Stimulated activated naive B cell treated with anti-CD40 and anti-IgM and Interleukin-4, amounts not matched to agents 10 μg/mL and 1 μg/mL and 100 μg/mL, for 72 hours (primary cell): ENCODE results near the gene PDE1A.

ENCODE experiments used
- ATAC-seq, 2 donors: fragments of 150-1000 bp; cut with Tn5 transposase; replicated peaks; 2 replicates each; pipeline ENCODE4 v1.10.0; 2021; ENCODE audit warnings: moderate library complexity in 1 of 2
- DNase-seq: peaks from one replicate; pipeline ENCODE4 v3.0.0; 2021
- H3K27ac Mint-ChIP-seq: one replicate; pipeline ENCODE4 v1.8.0; 2022; ENCODE audit warnings: mild to moderate bottlenecking, mixed read lengths
- H3K27me3 Mint-ChIP-seq, 2 donors: one replicate each; pipeline ENCODE4 v1.8.0; 2022; ENCODE audit warnings: mixed read lengths in 2 of 2
- H3K36me3 Mint-ChIP-seq, 2 donors: one replicate each; pipeline ENCODE4 v1.8.0; 2022; ENCODE audit warnings: mixed read lengths in 2 of 2, mild to moderate bottlenecking in 1 of 2
- H3K4me1 Mint-ChIP-seq, 2 donors: one replicate each; pipeline ENCODE4 v1.8.0; 2022; ENCODE audit warnings: mixed read lengths in 2 of 2, mild to moderate bottlenecking in 1 of 2
- H3K4me3 Mint-ChIP-seq, 2 donors: one replicate each; pipeline ENCODE4 v1.8.0; 2022; ENCODE audit warnings: mild to moderate bottlenecking in 2 of 2, mixed read lengths in 2 of 2, moderate library complexity in 1 of 2
- H3K9me3 Mint-ChIP-seq, 2 donors: one replicate each; pipeline ENCODE4 v1.8.0; 2022; ENCODE audit warnings: mixed read lengths in 2 of 2, mild to moderate bottlenecking in 1 of 2

The PDE1A gene

DNA sequence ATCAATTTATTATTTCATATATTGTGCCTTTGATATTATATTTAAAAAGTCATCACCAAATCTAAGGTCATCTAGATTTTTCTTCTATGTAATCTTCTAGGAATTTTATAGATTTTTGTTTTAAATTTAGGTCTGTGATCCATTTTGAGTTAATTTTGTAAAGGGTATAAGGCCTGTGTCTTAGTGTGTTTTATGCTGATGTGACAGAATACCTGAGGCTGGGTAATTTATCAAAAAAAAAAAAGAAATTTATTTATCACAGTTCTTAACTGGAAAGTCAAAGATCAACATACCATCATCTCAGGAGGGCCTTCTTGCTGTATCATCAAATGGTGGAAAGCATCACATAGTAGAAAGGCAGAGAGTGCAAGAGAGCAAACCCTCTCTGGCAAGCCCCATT, 216.2 kb downstream of the PDE1A start:
- Mint-ChIP-seq H3K27ac (no peak overlapping the region), H3K4me3 (no peak overlapping the region), H3K36me3 (peaks cover 0 to 1% of the 10 kb centered on the region in 2 donors), H3K4me1 (peaks cover 4 to 12% of the 10 kb centered on the region in 2 donors), H3K9me3 (peaks cover 13 to 18% of the 10 kb centered on the region in 2 donors), H3K27me3 (no peaks in the 10 kb centered on the region)
- ATAC-seq (no peak), DNase-seq (no peak)

DNA sequence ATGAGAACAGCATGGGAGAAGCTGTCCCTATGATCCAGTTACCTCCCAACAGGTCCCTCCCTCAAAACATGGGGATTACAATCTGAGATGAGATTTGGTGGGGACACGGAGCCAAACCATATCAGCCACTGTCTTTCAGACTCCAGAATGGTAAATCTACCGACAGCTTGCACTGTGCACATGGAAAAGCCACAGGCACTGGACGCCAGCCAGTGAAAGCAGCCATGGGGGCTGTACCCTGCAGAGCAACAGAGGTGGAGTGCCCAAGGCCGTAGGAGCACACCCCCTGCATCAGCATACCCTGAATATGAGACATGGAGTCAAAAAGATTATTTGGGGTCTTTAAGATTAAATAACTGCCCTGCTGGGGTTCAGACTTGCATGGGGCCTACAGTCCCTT, 218.4 kb downstream of the PDE1A start:
- Mint-ChIP-seq H3K9me3 (peaks cover 13 to 18% of the 10 kb centered on the region in 2 donors), H3K36me3 (peaks cover 0 to 1% of the 10 kb centered on the region in 2 donors), H3K27ac (no peak overlapping the region), H3K4me1 (peaks cover 4 to 12% of the 10 kb centered on the region in 2 donors), H3K4me3 (no peak overlapping the region), H3K27me3 (no peaks in the 10 kb centered on the region)
- no peak for ATAC-seq
- DNase-seq = no peak

DNA sequence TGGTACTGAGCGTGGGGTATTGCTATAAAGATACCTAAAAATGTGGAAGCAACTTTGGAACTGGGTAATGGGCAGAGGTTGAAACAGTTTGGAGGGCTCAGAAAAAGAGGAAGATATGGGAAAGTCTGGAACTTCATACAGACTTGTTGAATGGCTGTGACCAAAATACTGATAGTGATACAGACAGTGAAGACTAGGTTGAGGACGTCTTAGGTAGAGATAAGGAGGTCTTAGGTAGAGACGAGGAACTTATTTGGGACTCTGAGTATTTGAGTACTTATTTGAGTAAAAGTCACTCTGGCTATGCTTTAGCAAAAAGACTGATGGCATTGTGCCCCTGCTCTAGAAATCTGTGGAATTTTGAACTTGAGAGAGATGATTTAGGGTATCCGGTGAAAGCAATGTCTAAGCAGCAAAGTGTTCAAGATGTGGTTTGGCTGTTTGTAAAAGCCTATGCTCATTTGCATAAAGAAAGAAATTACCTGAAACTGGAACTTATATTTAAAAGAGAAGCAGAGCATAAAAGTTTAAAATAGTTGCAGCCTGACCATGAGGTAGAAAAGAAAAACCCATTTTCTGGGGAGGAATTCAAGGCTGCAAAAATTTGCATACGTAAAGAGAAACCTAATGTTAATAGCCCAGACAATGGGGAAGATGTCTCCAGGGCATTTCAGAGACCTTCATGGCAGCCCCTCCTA, 219.6 kb downstream of the PDE1A start:
- DNase-seq (no peak), ATAC-seq (peak in 1 of 2 donors; percentile 29)
- H3K4me3 Mint-ChIP-seq = no peak overlapping the region
- no peaks in the 10 kb centered on the region for H3K27me3 Mint-ChIP-seq
- H3K9me3 Mint-ChIP-seq = peaks cover 13 to 18% of the 10 kb centered on the region in 2 donors
- no peak overlapping the region for H3K27ac Mint-ChIP-seq
- peaks cover 0 to 1% of the 10 kb centered on the region in 2 donors for H3K36me3 Mint-ChIP-seq
- H3K4me1 Mint-ChIP-seq = peaks cover 4 to 12% of the 10 kb centered on the region in 2 donors

DNA sequence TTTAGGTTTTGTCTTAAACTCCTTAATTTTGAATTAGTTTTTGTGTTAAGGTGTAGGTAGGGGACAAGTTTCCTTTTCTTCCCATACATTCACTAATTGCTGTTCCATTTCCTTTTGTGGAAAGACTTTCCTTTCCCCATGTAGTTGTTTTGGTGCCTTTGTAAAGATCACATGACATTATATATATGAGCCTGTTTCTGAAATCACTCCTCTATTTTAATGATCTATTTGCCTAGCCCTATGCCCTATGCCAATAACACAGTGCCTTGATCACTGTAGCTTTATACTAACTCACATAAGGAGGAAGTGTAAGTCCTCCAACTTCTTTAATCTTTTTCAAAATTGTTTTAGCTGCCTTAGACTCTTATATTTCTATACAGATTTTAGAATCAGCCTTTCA, 229.3 kb downstream of the PDE1A start:
- no peaks in the 10 kb centered on the region for H3K9me3 Mint-ChIP-seq
- no peak overlapping the region for H3K4me3 Mint-ChIP-seq
- H3K4me1 Mint-ChIP-seq = no peaks in the 10 kb centered on the region
- peaks cover 0 to 7% of the 10 kb centered on the region in 2 donors for H3K27me3 Mint-ChIP-seq
- H3K27ac Mint-ChIP-seq = no peak overlapping the region
- DNase-seq (no peak), ATAC-seq (no peak)
- no peaks in the 10 kb centered on the region for H3K36me3 Mint-ChIP-seq

DNA sequence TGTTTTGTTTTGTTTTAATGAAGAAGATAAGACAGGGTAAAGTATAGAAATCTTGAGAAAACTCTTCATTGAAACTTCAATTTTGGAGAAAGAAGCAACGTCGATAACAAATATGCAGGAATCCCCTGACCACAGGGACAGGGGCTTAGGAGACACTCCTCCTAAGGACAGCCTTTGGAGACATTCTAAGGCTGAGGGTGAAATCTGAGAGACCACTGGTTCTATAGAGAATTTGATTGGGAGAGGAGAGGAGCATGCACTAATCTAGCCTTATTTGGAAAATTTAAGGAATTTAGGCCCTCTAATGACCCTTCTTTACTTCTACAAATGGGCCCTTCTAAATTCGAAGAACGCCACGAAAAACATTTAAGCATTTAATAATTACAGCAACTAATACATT, 233.5 kb downstream of the PDE1A start:
- no peak overlapping the region for H3K4me3 Mint-ChIP-seq
- H3K27me3 Mint-ChIP-seq = peaks cover 0 to 7% of the 10 kb centered on the region in 2 donors
- H3K27ac Mint-ChIP-seq = no peak overlapping the region
- ATAC-seq (no peak), DNase-seq (no peak)
- H3K36me3 Mint-ChIP-seq = no peaks in the 10 kb centered on the region
- no peaks in the 10 kb centered on the region for H3K4me1 Mint-ChIP-seq
- no peaks in the 10 kb centered on the region for H3K9me3 Mint-ChIP-seq

DNA sequence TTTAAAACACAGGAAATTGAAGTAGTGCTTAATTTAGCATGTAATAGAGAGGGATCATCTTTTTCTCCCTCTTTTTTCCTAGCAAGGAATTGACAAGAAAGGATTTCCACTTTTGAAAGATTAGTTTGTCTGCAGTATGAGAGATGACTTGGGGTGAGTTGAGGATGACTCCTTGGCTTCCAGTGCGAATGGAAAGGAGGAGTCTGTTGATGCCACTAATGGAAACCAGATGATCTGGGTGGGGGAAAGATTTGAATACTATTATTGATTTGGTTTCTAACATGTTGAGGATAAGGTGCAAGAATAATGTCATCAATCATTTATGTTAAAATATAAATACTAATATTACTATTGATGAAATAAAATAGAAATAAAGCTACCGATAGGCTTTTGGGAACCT, 235.8 kb downstream of the PDE1A start:
- Mint-ChIP-seq H3K36me3 (no peaks in the 10 kb centered on the region), H3K4me3 (no peak overlapping the region), H3K27me3 (no peaks in the 10 kb centered on the region), H3K27ac (no peak overlapping the region), H3K4me1 (no peaks in the 10 kb centered on the region), H3K9me3 (no peaks in the 10 kb centered on the region)
- ATAC-seq (no peak), DNase-seq (no peak)

DNA sequence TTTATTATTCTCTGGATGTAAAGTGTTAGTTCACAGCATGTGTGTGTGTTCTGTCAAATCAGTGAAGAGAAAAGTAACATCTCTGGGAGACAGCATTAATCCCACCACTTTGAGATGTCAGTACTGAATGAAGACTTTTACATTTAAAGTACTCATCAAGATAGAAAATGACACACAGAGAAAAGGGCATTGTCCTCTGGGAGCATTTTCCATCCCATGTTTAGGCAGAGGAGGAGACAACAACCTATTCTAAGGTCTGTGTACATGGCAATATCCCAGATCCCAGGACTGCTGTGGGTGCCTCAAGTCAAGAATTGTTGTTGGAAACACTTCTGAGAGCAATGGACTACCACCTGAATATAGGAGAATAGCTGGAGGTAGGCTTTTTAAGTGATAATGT, 239.7 kb downstream of the PDE1A start:
- H3K9me3 Mint-ChIP-seq = peaks cover 6% of the 10 kb centered on the region in 2 donors
- peaks cover 2 to 4% of the 10 kb centered on the region in 2 donors for H3K36me3 Mint-ChIP-seq
- no peak overlapping the region for H3K27ac Mint-ChIP-seq
- DNase-seq (no peak), ATAC-seq (no peak)
- peaks cover 10 to 12% of the 10 kb centered on the region in 2 donors for H3K27me3 Mint-ChIP-seq
- H3K4me3 Mint-ChIP-seq = no peak overlapping the region
- H3K4me1 Mint-ChIP-seq = no peaks in the 10 kb centered on the region

DNA sequence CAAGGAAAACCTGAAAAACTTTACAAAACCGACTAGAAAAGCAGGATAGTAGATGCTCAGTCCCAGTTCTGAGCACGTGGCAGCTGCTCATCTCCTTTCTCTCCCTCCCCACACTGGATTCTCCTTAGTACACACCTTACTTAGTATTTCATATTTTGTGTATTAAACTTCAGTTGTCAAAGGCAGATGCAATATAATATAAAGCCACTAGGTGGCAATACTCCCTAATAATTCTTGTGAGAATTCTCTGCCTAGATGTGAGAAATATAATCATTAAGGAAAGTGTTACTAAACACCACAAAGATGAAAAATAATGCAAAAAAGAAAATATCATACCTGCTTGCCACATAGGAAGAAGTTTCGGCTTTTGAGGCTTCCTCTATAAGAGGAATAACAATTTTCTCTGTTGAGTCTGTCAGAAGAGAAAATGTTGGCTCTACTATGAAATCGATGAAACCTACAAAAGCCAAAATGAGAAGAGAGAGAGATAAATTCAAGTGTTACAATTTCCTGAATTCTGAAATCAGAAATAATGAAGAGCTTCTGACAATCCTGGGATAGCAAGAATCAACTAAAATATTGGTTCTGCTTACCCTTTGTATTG, 240.6 kb downstream of the PDE1A start:
- H3K27ac Mint-ChIP-seq = no peak overlapping the region
- DNase-seq (no peak), ATAC-seq (no peak)
- no peaks in the 10 kb centered on the region for H3K4me1 Mint-ChIP-seq
- peaks cover 2 to 4% of the 10 kb centered on the region in 2 donors for H3K36me3 Mint-ChIP-seq
- peaks cover 11 to 16% of the 10 kb centered on the region in 2 donors for H3K27me3 Mint-ChIP-seq
- H3K4me3 Mint-ChIP-seq = no peak overlapping the region
- peaks cover 6% of the 10 kb centered on the region in 2 donors for H3K9me3 Mint-ChIP-seq

DNA sequence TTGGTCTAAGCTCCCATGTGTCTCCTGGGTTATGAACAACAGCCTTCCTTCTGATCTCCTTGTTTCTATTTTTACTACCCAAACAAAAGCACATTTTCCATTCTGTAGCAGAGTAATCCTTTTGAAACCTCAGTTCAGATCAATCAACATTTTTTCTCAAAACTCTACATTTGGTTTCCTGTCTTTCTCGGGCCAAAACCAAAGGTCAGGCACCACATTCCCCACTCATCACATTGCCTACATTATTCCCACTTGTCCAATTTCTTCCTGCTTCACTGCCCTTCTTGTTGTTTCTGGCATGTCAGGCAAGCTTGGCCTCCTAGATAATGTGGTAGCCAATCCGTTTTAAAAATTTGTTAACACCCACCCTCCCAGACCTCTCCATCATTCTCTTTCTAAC, 244.4 kb downstream of the PDE1A start:
- no peak for DNase-seq
- Mint-ChIP-seq H3K9me3 (peaks cover 6% of the 10 kb centered on the region in 2 donors), H3K27ac (no peak overlapping the region), H3K27me3 (peaks cover 14 to 25% of the 10 kb centered on the region in 2 donors), H3K4me1 (no peaks in the 10 kb centered on the region), H3K4me3 (no peak overlapping the region), H3K36me3 (peaks cover 2 to 4% of the 10 kb centered on the region in 2 donors)
- no peak for ATAC-seq

DNA sequence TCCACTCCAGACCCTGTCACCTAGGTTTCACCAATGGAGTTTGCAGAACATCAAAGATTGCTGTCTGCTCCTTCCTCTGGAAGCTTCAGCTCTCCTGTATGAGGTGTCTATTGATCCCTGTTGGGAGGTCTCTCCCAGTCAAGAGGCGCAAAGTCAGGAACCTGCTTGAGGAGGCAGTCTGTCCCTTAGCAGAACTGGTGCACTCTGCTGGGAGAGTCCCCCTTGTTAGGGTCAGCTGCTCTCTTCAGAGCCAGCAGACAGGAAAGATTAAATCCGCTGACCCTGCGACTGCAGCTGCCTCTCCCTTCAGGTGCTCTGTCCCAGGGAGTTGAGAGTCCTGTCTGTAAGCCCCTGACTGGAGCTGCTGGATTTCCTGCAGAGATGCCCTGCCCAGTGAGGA, 245.5 kb downstream of the PDE1A start:
- Mint-ChIP-seq H3K4me3 (no peak overlapping the region), H3K36me3 (peaks cover 2 to 4% of the 10 kb centered on the region in 2 donors)

DNA sequence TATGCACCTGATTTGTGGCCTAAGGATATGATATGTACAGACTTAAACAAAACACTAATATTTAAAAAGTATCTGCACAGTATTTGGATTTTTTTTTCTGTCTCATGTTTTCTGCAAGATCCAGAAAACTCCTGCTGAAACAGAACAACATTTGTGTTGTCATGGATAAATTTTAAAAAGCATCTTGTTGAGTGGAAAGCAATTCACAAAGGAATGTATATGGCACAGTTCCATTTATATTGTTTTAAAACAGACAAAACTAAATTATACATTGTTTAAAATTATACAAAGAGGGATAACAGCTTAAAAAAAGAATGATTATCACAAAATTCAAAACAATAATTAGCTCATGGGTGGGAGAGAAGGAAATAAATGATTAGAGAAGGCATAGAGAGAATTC, 247.7 kb downstream of the PDE1A start:
- Mint-ChIP-seq H3K36me3 (peaks cover 2 to 4% of the 10 kb centered on the region in 2 donors), H3K27ac (no peak overlapping the region), H3K4me3 (no peak overlapping the region), H3K9me3 (peaks cover 6 to 8% of the 10 kb centered on the region in 2 donors), H3K27me3 (peaks cover 14 to 25% of the 10 kb centered on the region in 2 donors), H3K4me1 (no peaks in the 10 kb centered on the region)
- no peak for DNase-seq
- no peak for ATAC-seq

More for the DNA sequence above, 245.5 kb downstream of the PDE1A start:
- Mint-ChIP-seq H3K9me3 (peaks cover 6% of the 10 kb centered on the region in 2 donors), H3K27ac (no peak overlapping the region), H3K27me3 (peaks cover 14 to 25% of the 10 kb centered on the region in 2 donors), H3K4me1 (no peaks in the 10 kb centered on the region)
- ATAC-seq = no peak
- no peak for DNase-seq

DNA sequence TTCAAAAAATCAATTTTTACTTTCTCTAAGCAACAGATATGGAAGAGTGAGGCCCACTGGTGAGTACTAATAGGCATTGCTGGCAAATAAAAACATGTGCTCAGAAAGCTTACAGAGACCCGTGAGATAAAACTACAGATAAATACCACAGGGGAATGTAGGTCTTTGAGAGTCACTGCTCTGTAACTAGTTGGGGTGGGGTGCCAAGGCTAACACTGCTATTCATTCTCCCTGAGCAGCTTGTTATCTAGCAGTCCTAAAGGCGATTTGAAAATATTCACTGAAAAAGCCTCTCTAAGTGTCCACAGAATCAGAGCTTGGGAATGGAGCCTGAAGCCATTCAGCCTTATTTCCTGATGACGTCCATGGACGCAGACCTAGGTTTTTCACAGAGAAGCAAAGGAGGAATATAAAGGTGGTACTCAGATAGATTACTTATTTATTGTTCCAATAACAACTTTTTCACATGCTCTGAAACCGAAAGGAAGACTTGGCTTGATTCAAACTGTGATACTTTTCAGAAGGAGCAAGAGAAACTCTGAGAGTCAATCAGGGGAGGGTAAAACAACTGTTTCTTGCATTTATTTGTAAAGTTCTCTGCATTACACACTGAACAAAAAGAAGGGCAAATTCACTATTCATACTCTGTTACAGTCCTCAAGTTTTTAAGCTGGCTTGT, 252.8 kb downstream of the PDE1A start:
- Mint-ChIP-seq H3K36me3 (no peaks in the 10 kb centered on the region), H3K9me3 (peaks cover 0 to 2% of the 10 kb centered on the region in 2 donors), H3K27me3 (peaks cover 4 to 6% of the 10 kb centered on the region in 2 donors), H3K4me1 (no peaks in the 10 kb centered on the region), H3K4me3 (no peak overlapping the region), H3K27ac (no peak overlapping the region)
- DNase-seq (no peak), ATAC-seq (no peak)

DNA sequence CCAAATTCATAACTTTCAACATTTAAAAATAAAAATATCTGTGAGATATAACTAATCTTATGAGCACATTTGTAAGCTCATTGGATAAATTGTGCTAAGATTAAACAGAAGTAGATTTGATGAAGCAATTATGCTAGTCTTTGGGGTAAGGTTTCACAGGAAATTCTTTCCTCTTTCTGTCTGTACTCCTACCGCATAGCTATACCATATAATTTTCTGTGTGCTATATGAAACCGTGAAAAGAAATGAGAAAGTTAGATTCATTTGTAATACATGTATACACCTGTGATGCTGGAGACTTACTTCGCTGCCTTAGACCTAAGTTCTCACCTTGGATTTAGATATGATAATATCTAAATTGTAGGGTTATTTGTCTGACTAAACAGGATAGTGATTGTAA, 256.5 kb downstream of the PDE1A start:
- Mint-ChIP-seq H3K9me3 (peaks cover 0 to 2% of the 10 kb centered on the region in 2 donors), H3K27me3 (peaks cover 4 to 12% of the 10 kb centered on the region in 2 donors), H3K27ac (no peak overlapping the region), H3K36me3 (no peaks in the 10 kb centered on the region), H3K4me1 (no peaks in the 10 kb centered on the region), H3K4me3 (no peak overlapping the region)
- DNase-seq = no peak
- ATAC-seq = no peak

DNA sequence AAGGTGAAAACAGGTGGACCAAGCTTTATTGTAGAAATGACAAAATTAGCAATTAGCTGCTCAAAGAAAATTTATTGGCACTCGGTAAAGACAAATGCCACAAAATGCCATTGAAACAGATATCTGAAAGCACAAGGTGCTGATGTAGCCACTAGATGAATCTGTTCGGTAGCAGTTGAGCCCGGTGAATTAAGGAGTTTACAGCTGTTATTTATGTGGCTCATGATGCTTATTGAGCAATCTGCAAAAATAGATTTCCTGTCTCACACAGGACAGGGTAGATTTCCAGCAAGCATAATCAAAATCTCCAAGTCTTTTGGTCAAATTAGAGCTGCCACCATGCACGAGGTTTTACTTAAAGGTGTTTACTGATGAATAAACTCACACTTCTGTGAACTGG, 259.0 kb downstream of the PDE1A start:
- no peak for DNase-seq
- Mint-ChIP-seq H3K27me3 (peaks cover 4 to 12% of the 10 kb centered on the region in 2 donors), H3K9me3 (no peaks in the 10 kb centered on the region), H3K36me3 (no peaks in the 10 kb centered on the region), H3K4me1 (no peaks in the 10 kb centered on the region), H3K4me3 (no peak overlapping the region), H3K27ac (no peak overlapping the region)
- ATAC-seq = no peak

DNA sequence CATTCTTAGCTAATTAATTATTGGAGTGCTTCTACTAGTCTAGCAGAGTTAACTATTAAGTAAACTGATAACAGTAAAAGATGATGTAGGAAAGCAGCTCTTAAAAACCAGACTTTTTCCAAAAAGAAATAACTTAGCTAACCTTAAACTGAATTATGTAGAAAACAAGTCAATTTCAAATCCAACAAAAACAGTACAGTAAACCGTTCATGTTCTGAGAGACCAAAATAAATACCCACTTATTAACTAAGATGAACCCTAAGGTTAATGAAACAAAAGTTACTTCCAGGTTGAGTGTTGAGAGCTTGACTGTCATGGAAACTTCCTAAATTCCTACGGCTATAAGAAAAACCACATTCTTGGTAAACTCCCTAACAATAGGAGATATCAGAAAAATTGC, 260.0 kb downstream of the PDE1A start:
- H3K4me1 Mint-ChIP-seq = no peaks in the 10 kb centered on the region
- no peak for DNase-seq
- H3K9me3 Mint-ChIP-seq = no peaks in the 10 kb centered on the region
- no peak for ATAC-seq
- H3K36me3 Mint-ChIP-seq = no peaks in the 10 kb centered on the region
- H3K4me3 Mint-ChIP-seq = no peak overlapping the region
- no peak overlapping the region for H3K27ac Mint-ChIP-seq
- peaks cover 4 to 12% of the 10 kb centered on the region in 2 donors for H3K27me3 Mint-ChIP-seq
